ENCODE measurements around the gene PLSCR4.
A peak's percentile ranks its signal among the peaks of the same experiment; 100 is the strongest.
"Not testable (repeated sequence)": the region's sequence is repeated elsewhere in the genome, so short reads cannot be mapped to it uniquely, and the experiment has no call there.

The PLSCR4 gene

DNA sequence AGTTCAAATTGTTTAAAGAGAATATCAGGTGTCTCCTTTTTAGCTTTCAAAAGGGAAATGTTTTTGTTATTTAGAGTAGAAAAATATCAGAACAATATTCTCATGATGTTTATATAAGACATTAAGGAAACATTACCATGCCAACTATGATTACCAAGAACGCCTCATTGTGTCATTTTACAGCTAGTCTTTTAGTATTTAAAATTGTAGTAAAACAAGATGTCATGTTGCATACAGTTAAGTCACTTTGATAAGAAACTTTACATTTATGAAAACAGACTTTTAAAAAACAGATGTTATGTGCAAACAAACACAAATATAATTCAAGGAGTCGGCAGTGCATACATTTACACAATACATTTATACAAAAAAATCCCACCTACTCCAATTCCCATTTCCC is 4.4 kb downstream of the PLSCR4 start:
- no peak for DNase-seq

DNA sequence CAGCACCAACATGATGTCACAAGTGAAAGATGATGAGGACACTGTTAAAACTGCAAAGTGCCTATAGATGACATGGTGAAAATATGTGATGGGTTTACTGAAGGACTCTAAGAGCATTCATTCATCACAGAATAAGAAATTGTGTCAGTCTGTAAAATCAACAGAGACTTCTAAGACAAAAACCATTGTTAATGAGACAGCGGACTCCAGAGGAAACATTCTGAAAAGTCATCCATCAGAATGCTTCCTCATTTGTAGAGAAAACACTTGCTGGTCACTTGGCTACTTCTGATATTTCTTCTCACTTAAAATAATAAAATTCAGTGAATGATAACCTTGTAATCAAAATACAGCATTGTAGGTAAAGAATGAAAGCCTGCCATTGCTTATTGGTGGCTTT is 7.3 kb downstream of the PLSCR4 start:
- no peak for DNase-seq

DNA sequence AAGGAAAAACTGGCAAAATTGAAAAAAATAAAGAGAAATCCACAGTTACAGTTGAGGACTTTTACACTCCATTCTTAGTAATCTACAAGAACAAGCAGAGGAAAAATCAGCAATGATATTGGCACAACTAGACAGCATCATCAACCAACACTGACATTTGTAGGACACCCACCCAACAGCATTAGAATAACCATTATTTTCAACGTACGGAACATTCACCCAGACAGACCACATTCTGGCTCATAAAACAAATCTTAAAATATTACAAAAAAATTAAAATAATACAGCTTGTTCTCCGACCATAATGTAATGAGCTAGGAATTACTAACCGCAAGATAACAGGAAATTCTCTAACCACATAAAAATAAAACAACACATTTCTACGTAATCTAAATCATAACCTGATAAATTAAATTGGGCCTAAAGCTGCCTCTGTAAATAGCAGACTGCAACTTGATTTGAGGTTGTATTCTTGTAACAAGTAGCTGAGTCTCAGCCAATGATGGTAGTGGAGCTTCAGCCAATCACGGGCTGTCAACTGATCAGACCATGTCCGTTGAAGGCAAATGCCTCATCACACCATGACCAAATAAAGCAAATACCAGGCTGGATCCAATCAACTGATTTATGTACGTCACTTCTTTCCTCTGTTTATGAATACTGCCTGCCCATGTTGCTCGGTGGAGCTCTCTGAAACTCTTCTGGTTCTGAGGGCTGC is 9.2 kb downstream of the PLSCR4 start:
- DNase-seq, result no peak

DNA sequence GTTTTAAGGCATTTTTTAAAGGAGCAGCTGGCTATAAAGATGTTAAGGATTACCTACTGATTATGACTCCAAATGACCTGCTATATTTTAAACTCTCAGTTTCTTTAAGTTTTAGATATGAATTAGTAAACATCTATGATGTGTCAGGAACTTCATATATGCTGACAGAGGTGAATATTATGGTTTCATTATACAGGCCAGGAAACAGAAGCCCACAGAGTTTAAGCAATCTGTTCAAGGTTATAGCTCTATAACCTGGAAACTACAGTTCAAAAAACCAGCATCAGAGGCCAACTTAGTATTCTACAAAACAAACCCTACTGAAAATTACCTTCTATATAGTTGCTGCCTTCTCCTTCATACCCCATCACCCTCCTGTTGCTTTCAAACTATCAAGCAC is 17.4 kb downstream of the PLSCR4 start:
- no peak for DNase-seq

DNA sequence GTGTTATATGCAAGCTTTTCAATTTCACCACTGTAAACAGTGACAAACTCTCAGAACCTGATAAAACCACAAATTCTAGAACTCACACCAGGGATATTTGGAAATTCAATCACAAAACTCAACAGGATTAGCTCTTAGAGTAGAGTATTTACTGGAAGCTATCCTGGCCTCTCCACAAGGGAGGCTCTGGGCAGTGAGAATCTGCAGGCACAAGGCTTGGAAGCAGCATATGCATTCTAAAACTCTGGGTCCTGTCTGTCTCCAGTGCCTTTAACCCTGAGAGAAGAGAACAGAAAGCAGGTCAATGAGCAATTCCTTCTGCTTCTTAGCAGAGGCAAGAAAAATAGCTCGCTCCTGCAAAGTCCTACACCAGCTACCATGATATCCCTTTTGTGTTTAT is 23.4 kb downstream of the PLSCR4 start:
- DNase-seq, result no peak

DNA sequence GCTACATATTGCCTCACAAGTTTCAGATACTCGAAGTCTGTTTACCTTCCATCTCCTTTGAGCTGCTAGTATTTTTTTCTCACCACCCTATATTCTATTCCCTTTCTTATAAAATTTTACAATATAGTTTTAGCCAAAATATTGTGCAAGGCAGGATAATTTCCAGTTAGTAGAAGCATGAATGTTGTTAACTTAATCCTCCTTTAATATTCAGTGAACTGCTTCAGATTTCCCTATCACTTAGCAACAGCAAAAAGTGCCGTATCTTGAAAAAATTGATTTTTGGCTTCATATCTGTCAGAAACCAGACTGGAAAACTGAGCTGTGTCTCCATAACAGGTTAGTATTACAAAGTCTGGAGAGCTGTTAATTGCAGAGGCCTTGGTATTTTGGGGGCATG is 24.0 kb downstream of the PLSCR4 start:
- DNase-seq, result no peak

DNA sequence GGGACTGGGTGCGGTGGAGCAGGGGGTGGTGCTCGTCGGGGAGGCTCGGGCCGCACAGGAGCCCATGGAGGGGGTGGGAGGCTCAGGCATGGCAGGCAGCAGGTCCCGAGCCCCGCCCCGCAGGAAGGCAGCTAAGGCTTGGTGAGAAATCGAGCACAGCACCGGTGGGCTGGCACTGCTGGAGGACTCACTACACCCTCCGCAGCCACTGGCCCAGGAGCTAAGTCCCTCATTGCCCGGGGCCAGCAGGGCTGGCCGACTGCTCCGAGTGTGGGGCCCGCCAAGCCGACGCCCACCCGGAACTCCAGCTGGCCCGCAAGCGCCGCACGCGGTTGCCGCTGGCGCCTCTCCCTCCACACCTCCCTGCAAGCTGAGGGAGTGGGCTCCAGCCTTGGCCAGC is 25.4 kb downstream of the PLSCR4 start:
- not testable (repeated sequence) for DNase-seq

DNA sequence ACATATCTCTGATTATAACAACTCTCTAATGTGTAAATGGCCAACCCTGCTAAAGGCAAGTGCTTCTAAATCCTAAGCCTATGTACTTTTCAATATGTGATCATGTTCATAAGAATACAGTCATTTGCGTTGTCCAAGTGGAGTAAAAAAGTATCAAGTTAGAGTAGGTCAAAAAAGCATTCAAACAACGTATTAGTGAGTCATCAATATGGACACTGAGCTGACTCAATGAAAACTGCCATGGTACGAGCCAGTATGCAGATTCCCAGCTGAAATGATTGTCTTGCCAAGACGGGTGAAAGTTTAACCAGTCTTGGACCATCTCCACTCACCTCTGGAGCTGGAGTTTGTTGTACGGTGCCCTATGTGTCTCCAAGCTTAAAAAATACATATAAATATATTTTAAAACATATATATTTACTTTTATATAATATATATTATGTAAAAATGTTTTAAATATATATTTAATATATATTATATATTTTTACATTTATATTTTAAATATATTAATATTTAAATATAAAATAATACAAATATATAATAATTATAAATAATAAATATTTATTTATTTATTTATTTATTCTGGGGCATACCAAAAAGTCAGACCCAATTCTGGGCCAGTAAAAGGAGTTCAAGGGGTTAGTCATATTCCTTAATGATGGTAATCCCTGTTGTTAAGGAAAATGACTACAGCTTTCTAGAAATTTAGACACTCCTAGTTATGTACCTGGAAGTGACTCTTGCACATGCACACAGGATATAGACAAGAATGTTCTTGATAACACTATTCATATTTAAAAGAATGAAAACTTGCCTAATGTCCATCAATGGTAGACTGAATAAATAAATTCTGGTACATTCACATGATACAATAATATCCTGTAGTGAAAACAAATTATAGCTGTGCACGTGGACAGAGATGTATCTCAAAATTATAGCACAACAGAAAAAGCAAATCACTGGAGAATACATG is 27.2 kb downstream of the PLSCR4 start:
- DNase-seq, result no peak

DNA sequence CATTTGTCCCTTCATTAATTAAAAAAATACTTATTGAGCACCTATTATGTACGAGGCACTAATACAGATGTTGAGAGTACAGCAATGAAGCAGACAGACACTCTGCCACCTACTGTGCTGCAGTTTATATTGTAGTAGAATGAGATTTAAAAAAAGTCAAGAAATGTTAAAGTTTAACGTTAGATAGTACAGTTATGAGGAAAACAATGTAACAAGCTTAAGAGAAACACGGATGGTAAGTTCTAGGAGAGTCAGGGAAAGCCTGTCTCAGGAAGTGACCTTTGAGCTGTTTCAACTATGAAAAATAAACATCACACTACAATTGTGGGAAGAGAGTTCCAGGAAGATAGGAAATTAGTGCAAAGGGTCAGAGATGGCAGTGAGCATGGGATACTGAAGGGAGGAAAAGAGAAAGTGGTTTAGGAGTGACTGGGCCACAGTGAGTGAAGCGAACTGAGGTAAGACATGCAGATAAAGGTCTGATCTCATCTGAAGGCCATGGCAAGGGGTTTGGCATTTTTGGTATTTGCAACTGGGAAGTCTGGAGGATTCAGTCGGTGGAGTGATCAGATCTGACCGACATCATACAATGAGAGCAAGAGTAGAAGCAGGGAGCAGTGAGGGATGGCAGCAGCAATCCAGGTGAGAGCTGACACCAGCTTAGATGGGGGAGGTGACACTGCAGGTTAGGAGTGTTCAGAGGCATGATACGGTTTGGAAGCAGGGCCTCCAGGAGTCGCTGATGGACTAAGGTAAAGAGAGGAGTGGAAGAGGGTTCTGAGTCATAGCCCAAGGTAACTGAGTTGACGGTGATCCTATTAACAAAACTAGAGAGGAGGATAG is 28.5 kb downstream of the PLSCR4 start:
- no peak for DNase-seq

DNA sequence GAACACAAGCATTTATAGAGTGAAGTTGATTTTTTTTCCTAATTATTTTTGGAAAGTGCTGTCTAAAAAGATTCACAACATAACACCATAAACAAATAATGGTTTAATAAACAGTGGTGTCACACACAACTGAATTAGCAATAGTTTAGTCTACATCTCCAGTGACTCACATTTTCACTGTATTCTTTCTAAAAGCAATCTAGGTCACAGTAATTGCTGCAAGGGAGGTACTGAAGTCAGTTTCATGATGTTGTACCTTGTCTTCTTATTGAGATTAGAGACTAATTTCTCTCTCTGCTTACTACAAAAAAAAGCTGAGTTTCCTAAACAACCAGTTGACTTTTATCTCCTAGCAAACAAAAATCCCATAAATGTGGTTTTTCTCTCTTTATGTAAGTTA is 29.6 kb downstream of the PLSCR4 start:
- DNase-seq, result no peak

DNA sequence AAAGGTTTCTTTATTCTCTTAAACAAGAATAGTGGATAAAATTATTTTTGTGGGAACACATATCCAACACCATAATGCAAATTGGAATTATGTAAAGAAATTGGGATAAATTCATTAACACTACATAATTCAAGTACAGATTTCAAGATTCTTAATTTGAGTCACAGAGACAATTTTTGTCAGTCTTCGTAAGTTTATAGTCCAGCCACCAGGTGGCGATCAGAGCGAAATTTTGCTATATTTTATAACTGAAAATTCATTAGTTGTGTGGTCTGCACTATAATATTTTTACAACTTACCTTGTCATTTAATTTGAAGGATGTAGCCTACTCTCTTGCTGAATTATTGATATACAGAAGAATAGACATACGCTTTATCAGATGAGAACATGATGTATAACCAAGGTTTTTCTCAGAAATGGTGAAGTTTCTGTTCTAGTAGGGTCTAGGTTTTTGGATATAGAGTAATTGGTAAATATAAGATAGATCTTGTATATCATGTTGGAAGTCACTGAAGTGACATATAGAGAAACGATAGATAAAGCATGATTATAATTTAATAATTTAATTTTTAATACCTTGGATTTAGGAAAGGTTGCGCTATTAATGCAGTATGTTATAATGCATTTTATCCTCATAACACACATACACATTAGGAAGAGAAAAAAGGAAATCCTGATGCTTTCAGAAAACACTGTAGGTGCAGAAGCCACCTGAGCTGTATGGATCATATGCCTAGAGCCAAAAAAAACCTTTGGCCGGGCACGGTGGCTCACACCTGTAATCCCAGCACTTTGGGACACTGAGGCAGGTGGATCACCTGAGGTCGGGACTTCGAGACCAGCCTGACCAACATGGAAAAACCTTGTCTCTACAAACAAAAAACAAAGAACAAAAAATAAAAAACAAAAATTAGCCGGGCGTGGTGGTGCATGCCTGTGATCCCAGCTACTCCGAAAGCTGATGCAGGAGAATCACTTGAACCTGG is 31.7 kb downstream of the PLSCR4 start:
- peak in 2 of 3 experiments; percentile 2 to 59 for DNase-seq

DNA sequence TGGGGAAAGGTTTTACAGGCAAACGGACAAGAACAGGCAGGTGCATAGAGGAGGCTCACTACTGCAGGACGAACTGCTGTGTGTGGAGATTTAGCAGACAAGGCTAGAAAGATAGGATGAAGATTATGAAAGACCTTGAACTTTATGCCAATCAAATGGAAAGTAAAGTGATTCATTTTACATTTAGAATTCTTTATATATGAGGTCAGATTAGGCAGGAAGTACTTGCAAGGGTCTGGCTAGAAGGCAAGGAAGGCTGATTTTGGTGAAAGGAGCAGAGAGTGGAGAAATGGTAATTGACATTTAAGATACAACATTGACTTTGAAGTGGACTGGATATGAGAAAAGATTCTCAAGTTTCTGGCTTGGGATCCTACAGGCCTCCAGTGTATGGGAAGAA is 33.6 kb downstream of the PLSCR4 start:
- no peak for DNase-seq

DNA sequence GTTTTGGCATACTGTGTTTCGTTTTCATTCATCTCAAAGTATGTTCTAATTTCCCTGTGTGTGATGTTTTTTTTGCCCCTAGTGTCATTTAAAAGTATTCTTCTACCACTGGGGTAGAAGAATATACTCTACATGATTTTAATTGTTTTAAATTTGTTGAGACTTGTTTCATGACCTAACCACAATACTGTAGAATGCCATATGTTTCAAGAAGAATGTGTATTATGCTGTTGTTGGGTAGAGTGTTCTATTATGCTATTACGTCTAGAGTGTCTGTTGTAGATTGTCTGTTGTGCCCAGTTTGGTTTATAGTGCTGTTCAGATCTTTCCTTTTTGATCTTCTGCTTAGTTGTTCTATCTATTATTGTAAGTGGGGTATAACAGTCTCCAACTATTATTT is 36.4 kb downstream of the PLSCR4 start:
- no peak for DNase-seq

DNA sequence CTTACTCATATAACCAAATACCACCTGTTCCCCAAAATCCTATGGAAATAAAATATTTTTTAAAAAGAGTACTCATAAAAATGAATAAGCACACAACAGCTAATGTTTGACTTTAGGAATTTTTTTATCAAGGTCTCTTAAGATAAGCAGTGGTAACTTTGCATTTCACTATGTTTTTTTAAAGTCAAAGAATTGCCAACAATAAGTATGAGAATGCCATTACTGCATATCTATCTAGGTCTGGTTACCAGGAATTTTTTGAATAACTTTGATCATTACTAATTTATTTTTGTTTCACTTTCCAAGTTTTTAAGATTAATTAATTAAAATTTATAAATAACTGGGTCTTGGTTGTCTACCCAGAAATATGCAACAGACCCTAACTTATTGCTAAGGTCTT is 41.5 kb downstream of the PLSCR4 start:
- DNase-seq, result no peak

DNA sequence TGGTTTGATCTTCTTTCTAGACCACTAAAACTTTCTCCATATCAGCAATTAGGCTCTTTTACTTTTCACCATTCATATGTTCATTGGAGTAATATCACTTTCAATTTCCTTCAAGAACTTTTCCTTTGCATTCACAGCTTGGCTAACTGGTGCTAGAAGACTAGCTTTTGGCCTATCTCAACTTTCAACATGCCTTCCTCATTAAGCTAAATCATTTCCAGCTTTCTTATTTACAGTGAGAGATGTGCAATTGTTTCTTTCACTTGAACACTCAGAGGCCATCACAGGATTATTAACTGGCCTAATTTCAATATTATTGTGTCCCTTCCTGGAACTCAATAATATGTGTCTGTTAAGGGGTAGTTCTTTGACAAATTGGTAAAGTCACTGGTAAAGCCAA is 47.1 kb downstream of the PLSCR4 start:
- DNase-seq, result no peak

DNA sequence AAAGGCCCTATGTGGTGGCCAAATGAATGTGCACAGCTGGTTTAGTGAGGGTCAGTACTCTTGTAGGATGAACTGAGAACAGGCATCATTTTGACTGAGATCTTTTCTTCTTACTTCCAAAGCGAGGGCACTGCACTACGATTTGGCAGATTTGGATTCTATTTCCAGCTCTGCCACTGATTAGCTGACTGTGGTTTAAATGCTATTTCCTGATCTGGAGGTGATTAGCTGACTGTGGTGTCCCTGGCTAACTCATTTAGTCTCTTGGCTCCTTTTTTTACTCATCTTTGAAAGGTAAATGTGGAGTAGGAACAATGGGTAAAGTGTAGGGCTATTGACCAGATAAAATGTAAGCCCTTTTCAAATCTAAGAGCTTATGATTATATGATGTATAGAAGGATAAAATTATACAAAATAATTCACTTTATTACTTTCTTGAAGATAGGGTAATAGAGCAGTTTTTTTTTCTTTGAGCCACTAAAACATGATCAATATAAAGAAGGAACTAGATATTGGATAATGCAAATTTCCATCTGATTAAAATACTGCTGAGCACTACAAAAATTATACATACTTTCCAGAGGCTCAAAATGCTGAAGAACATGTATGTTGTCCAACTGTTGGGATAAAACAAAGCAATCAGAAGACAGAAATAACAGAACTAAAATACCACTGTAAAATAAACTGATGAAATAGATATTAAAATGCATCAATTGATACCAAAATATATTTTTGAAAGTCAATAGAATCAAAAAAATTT is 50.3 kb downstream of the PLSCR4 start:
- no peak for DNase-seq

DNA sequence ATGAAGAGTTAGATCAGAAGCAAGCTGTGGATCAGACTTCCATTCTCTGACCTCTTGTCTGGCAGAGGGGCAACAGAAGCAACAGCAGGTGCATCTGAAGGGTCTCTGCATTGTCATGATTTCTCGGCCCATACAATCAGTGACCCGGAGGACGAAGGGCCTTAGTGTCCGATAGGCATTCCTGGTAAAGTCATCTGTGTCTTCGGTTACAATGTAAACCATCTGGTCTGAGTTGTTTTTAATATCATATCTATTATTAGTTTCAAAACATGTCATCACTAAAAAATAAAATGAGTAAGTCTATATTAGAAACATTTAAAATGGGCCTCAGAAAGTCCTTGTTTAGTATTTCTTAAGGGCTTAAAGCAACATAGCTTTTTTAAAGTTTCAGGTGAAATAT is 51.1 kb downstream of the PLSCR4 start:
- no peak for DNase-seq

DNA sequence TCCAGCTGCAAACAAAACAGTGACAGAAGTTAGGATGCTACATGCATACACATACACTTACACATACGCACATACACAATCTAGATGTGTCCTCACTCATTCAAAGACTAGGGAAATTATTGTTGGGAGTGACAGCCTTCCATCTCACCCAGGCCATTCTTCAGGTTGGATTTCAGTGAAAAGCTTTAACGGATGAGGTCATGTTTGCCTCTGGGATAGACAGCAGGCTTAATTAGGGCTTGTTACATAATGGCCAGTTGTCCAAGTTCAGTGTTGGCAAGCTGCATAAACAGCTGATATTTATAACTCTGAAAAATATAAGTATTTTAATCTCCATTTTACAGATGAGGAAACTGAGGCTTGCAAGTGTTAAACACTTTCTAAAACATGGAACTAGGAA is 54.1 kb downstream of the PLSCR4 start:
- DNase-seq, result no peak

DNA sequence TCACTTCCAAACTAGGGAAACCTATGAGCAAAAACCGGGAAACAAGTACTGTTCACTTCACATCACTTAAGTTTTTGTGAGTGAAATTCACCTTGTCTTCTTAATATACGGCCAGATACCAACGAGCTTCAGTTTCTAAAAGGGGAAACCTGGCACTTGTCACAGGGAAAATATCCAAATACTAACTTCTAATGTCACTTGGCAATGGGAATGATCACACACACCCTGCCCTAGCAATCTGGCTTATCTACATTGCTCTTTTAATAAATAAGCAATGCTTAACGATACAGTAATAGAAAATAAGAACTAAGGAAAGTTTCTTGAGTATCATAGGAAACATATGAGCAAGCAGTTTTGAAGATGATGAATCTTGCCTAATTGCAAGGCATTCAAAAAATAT is 55.3 kb downstream of the PLSCR4 start:
- DNase-seq, result no peak

DNA sequence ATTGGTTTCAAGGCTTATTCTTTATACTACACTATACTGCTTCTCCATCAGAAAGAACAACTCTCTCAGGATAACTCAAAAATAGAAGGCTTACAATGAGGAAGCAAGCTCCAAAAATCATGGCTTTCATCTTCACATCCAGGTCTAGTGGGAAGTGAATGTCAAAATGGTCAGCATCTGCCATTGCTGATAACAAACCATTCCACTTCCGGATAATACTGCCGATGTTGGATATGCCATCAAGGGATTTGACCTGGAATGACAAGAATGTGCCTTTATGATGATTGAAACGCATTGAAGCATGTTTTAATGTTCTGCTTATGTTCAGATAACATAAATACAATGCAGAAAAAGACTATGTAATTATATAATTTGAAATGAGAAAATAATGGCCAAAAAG is 55.9 kb downstream of the PLSCR4 start:
- DNase-seq, result no peak

DNA sequence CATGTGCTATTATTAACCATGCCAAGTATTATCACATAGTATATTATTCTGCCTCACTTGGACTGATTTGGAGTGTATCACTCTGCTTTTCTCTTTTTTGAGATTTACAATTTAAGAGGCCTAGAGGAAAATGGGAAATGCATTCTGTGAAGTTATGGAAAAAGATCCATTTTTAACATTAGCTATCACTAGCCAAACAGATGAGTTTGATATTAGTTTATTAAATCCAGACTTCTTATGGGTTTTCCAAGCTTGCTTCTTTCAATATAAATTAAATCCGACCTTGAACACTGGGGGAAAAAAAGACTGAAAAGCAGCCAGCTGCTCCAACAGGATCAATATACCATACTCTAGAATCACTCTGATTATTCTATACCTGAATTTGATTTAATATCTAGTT is 59.9 kb downstream of the PLSCR4 start:
- DNase-seq, result no peak

All from NCI-H1417 (cell line).